Inflammatory macrophage (primary cell): ENCODE measurements around the gene MYL5.

Experiments used
- DNase-seq, 2 donors: peaks; one replicate each; pipeline ENCODE4 v3.0.0-alpha.2; 2020 to 2022

Gene MYL5

GRCh38 chr4:707929-708630 lies 33.7 kb downstream of the MYL5 start:
- DNase-seq: no peak

GRCh38 chr4:708631-708933 lies 34.2 kb downstream of the MYL5 start:
- DNase-seq: no peak

GRCh38 chr4:709348-709747 lies 35.0 kb downstream of the MYL5 start:
- no peak for DNase-seq

GRCh38 chr4:710116-710515 lies 35.8 kb downstream of the MYL5 start:
- DNase-seq: no peak

- no peak for DNase-seq
Measured at GRCh38 chr4:710916-711315, 36.6 kb downstream of the MYL5 start.

- no peak for DNase-seq
Measured at GRCh38 chr4:712093-712492, 37.8 kb downstream of the MYL5 start.

- no peak for DNase-seq
Measured at GRCh38 chr4:712916-713632, 38.7 kb downstream of the MYL5 start.

GRCh38 chr4:714087-714486 lies 39.7 kb downstream of the MYL5 start:
- DNase-seq: no peak

- no peak for DNase-seq
Measured at GRCh38 chr4:717601-718320, 43.4 kb downstream of the MYL5 start.

- DNase-seq: no peak
Measured at GRCh38 chr4:718460-718859, 44.1 kb downstream of the MYL5 start.

GRCh38 chr4:720111-720860 lies 45.9 kb downstream of the MYL5 start:
- no peak for DNase-seq

- peak in 1 of 2 donors; percentile 11 for DNase-seq
Measured at GRCh38 chr4:721261-722168, 47.2 kb downstream of the MYL5 start.

GRCh38 chr4:722169-722725 lies 47.9 kb downstream of the MYL5 start:
- peak in 1 of 2 donors; percentile 9 for DNase-seq

- no peak for DNase-seq
Measured at GRCh38 chr4:722851-723360, 48.6 kb downstream of the MYL5 start.

GRCh38 chr4:723751-724530 lies 49.6 kb downstream of the MYL5 start:
- no peak for DNase-seq

- DNase-seq: no peak
Measured at GRCh38 chr4:725391-726234, 51.3 kb downstream of the MYL5 start.

GRCh38 chr4:726235-726787 lies 52.0 kb downstream of the MYL5 start:
- no peak for DNase-seq

- DNase-seq: no peak
Measured at GRCh38 chr4:726838-727237, 52.5 kb downstream of the MYL5 start.

- no peak for DNase-seq
Measured at GRCh38 chr4:727576-727975, 53.2 kb downstream of the MYL5 start.
